SIG-M5 treated with dmso at 0.1 percent for 504 hours (cell line): ENCODE measurements around the gene GTF2H2C.
"Not testable (repeated sequence)": the region's sequence is repeated elsewhere in the genome, so short reads cannot be mapped to it uniquely, and the experiment has no call there.

Experiments
- DNase-seq: peaks from one replicate; lab custom pipeline; 2025; ENCODE audit not compliant: unreplicated experiment; lab: John Stamatoyannopoulos, UW

Gene GTF2H2C

DNA sequence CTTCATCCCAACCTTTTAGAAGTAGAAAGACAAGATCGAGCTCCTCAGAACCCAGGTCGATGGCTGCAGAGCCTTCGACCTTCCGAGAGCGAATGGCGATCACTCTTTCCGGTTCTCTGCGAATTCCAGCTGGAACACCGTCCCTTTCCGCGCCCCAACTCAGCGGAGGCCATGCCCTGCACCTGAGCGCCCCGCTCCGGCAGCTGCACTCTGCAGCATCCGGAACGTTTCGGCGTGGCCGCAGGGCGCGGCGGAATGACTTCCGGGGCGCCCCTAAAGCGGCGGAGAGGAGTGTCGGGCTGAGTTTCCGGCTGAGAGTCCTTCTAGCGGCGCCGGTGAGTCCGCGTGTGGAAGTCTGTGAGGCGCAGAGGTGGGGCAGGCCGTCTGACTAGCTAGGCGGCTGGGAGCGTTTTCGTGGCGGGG, at the start of gene GTF2H2C:
TSS of gene GTF2H2C (plus strand) at position 284 of the 423 bp plus-strand sequence. CDS start 4,942 bp downstream, outside the sequence.
- DNase-seq: not testable (repeated sequence)

DNA sequence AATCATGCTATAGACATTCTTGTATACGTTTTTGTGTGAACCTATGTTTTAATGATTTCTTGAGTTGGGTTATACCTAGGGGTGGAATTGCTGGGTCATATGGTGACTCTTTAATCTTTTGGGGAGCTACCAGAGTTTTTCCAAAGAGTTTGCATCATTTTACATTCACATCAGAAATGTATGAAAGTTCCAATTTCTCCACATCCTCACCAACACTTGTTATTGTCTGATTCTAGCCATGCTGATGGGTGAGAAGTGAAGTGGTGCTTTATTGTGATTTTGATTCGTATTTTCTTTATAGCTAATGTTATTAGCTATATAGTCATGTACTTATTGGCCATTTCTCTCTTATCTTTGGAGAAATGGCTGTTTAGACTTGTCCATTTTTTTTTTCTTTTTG, 49.3 kb upstream of the GTF2H2C start:
- no peak for DNase-seq

DNA sequence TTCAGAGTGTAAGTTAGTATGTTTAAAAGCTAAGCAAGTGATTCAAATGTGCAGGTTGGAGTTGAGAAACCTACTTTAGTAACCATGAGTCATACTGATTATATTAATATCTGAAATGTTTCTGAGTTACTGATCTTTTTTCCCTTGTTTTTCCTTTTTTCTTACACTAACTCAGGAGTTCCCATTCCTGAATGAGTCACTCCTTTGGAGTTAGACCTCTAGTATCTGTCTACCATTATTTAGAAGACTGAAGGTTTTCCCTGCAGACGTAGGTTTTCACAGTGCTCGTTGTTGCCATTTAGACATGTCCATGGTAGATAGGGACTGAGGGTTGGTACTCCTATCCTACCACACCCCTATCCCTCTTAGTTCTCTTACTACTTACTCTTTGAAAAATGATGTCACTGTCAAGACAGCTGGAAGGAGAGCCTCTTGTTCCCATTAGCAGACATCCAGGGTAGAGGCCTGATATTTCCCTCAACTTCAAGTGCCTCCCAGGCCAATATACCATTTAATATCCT, 47.2 kb upstream of the GTF2H2C start:
- no peak for DNase-seq

DNA sequence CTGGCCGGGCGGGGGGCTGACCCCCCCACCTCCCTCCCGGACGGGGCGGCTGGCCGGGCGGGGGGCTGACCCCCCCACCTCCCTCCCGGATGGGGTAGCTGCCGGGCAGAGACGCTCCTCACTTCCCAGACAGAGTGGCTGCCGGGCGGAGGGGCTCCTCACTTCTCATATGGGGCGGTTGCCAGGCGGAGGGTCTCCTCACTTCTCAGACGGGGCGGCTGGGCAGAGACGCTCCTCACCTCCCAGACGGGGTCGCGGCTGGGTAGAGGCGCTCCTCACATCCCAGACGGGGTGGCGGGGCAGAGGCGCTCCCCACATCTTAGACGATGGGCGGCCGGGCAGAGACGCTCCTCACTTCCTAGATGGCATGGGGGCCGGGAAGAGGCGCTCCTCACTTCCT, 44.4 kb upstream of the GTF2H2C start:
- DNase-seq: not testable (repeated sequence)

DNA sequence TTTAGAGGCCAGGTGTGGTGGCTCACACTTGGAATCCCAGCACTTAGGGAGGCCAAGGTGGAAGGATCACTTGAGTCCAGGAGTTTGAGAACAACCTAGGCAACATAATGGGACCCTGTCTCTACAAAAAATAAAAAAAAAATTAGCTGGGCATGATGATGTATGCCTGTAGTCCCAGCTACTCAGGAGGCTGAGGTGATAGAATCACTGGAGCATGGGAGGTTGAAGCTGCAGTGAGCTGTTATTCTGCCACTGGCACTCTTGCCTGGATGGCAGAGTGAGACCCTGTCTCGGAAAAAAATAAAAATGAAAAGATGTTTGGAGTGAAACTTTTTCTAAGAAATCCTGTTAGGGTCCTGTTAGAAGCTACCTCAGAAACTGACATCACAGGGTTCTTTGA, 43.2 kb upstream of the GTF2H2C start:
- no peak for DNase-seq

DNA sequence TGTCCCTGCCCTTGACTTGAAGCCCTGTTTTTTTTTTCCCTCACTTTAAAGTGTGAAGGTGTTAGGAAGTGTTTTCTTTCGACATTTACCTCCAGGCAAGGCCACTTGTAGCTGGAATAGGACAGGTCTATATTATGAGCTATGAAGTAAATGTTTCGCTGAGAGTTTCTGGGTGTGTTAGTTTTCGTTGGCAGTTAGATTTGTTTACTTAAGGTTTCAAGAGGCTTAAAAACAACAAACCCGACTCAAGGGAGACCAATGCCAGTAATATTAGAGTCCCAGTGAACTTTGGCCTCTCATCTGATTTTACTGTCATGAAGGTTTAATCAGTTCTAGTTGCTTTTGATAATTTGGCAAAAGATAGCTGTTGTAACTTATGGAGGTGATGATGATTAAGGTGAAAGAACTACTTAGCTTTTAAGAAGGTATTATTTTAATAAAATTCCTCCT, 42.2 kb upstream of the GTF2H2C start:
- DNase-seq: no peak

DNA sequence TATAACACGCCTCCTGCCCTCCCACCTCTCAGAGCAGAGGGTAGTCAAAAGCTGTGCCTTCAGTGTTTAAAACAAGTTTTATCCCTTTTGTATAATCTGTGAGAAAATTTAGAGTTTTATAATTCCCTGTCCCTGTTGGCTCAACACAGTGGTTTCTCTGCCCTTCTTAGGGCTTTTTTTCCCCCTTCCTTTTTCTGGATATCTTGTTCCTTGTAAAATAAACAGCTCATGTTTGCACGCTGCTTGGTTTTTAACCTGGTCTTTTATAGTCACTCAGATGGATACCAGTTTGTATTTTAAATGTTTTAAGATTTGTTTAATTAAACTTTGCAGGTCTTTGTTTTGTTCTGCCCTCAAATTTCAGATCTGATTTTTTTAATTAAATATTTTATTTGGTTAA, 40.7 kb upstream of the GTF2H2C start:
- DNase-seq: no peak

DNA sequence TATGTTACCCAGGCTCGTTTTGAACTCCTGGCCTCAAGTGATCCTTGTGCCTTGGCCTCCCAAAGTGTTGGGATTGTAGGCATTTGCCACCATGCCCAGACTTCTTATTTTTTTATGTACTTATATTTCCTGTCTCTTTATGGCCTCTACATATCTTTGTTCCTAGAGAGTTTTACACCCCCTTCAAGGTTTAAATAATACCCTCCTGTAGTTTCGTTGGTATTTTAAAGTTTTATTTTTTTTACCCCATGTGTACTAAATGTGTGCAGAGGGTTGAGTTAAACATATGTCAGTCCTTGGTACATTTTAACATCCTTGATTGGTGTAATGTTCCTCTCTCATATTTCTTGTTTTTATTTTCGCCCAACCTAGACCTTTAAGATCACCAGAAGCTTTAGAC, 38.0 kb upstream of the GTF2H2C start:
- DNase-seq: no peak

DNA sequence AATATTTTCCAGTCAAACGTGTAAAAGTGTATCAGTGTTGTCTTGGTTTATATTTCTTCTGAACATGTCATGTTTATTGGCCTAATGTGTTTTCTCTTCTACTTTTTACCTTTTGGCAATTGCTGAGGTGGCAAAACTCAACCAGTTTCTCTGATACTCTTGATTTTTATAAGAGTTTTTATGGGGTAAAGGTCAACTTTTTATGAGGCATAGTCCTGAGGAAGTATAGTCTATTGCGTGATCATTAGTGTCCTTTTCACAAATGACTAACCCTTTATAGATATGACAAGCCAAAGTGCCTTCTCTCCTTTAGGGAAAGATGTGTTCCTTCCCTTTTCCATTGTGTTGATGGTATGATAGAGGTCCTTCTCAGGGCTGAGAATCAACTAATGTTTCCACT, 34.5 kb upstream of the GTF2H2C start:
- DNase-seq: no peak

DNA sequence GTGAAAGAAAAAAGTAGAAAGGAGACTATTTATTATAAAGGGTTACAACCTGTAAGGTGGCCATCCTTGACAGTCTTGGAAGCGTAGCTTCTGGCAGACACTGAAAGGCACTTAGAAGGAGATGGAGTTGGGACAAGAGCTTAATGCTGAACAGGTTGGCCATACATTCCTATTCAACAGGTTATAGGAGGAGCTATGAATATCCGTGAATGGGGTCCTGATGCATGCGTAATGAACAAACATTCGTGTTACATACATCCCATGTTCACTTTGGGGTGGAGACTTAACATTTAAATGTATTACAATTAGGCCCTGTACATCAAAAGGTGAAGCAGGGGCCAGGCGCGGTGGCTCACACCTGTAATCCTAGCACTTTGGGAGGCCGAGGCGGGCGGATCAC, 33.3 kb upstream of the GTF2H2C start:
- no peak for DNase-seq

DNA sequence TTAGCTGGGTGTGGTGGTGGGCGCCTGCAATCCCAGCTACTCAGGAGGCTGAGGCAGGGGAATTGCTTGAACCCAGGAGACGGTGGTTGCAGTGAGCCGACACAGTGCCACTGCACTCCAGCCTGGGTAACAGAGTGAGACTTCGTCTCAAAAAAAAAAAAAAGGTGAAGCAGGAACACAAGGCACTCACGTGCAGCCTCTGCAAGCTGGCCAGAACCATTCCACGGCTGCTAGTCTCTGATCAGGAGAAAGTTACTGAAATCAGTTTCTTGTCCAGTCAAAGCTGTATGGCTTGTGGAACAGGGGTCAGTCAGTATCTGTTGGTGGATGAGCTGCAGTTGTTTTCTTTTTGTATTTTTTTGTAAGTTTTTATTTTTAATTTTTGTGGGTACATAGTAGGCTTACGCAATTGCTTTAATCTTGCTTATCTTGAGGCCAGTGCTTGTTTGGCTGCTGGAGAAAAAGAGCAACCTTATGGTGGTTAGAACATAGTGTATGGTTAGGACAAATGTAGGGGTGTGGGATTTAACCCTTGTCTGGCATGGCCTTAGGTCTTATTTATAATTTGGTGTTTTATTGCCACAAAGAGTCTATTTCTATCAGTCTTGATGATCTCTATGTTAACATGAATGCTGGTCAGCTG, 32.7 kb upstream of the GTF2H2C start:
- no peak for DNase-seq

DNA sequence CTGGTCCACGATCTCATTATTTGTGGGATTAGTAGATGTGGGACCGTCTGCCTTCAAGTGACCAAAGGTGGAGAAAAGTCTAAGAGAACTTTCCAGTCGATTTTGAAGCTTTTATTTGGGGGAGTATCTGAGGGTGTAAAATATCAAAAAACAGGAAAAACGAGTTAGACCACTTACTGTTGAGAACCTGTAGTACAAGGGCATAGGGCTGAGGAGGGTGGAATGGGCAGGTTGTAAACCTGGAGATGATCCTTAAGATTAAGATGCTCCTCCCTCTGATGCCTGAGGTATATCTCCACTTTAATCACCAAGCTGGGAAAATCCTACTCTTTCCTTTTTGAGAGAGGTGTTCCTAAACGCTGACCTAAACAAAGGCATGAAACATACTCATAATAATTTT, 32.0 kb upstream of the GTF2H2C start:
- peak; percentile 55 for DNase-seq

DNA sequence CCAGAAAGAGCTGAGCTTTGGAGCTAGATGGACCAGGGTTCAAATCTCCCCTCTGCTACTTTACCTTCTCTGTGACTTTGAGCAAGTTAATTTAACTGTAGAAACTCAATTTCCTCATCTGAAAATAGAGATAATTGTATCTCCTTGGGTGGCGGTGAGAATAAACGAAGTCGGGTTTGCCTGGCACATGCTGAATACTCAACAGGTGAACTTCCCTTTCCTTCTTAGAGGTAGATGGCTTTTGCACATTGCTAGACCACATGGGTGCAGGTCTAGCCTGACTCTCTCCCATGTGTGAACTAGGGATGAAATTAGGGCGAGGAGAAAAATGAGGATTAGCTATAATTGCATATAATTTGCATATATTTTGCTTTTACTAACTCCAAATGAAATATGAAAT, 31.4 kb upstream of the GTF2H2C start:
- DNase-seq: no peak

DNA sequence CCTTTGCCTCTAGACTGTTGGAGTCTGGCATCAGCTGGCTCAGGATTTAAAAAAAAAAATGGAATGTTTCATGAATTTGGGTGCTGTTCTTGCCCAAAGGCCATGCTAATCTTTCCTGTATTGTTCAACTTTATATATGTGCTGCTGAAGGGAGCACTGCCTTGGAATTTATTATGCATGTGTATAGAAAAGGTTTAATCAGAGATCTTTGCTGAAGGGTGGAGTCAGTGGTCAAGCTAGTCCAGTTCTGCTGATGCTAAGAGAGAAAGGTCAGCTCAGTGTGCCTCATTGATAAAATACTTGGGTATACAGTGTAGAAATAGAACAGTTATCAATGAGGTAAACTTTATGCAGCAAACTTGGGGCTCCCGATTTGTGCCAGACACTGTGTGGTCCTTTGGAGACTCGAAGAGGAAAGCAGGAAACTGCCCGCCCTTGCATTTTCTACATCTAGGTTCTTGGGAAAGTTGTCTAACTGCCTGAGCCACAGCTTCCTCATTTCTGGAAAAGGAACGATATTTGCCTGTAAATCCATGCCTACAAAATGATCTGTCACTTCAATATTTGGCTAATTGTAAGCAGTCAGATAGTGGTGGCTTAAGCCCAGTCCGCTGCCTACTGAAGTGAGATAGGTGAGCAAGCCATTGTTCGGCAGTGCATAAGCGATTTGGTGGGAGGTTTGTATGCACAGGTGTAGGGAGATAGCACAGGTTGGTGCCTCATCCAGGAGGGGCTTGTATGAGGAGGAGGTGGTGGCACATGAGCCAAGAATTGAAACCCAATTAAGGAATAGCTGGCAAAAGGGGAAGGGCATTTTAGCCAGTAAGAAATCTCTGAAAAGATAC, 29.2 kb upstream of the GTF2H2C start:
- no peak for DNase-seq

DNA sequence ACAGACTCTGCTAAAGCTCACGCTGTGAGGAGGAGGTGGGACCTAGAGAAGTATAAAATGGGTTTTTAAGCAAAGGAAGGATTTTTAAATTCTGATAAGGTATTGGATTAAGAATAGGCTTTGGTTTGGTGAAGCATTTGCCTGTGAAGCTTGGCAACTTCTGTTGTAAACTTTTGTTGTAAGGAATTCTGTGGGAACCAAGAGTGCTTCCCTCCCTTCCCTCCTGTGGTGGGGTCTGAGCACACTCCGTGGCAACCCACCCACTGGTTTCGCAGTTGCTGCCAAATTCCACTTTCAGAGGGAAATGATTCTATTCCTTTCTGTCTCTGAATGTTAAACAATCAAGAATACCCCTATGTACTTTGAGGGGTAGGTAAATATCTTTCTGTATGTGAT, 28.6 kb upstream of the GTF2H2C start:
- no peak for DNase-seq

DNA sequence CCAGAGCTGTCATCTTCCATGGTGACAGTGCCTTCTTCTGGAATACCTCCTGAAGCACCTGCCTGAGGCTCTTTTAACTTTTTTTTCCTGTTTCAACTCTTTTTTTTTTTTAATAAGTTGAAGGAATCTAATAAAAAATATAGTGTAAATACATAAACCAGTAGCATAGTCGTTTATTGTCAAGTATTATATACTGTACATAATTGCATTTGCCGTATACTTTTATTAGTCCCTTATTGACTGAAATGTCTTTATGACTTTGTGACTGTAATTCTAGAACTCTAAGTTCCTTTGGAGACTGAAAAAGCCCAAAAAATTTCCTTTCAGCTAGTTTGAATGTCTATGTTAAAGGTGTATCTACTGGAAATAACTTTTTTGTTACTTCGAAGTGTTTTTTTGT, 22.1 kb upstream of the GTF2H2C start:
- DNase-seq: not testable (repeated sequence)

DNA sequence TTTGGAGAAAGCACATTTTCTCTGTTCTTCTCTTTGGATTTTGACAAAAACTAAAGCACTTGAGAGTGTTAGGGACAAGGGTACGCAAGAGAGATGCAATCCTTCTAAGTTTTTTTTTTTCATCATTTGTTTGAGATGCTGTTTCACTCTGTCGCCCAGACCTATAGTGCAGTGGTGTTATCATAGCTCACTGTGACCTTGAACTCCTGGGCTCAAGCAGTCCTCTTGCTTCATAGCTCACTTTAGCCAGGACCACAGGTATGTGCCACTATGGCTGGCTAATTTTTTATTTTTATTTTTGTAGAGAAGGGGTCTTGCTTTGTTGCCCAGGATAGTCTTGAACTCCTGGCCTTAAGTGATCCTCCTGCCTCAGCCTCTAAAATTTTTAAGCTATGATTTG, 21.3 kb upstream of the GTF2H2C start:
- not testable (repeated sequence) for DNase-seq

DNA sequence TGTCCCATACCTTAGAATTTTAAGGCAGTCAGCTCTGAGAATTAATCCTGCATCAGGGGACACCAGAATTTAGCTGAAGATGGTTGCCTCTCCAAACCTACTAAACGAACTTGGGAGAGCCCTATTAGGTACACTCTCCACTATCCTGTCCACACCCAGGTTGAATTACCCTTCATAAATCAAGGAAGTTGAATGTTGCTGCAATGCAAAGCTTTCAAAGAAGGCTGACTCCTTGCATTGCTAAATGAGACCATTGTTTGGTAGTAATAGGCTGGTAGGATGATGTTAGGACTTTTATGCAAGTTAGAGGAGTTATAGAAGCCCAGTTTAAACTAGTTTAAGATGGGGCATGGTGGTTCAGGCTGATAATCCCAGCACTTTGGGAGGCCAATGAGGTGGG, 18.6 kb upstream of the GTF2H2C start:
- not testable (repeated sequence) for DNase-seq

DNA sequence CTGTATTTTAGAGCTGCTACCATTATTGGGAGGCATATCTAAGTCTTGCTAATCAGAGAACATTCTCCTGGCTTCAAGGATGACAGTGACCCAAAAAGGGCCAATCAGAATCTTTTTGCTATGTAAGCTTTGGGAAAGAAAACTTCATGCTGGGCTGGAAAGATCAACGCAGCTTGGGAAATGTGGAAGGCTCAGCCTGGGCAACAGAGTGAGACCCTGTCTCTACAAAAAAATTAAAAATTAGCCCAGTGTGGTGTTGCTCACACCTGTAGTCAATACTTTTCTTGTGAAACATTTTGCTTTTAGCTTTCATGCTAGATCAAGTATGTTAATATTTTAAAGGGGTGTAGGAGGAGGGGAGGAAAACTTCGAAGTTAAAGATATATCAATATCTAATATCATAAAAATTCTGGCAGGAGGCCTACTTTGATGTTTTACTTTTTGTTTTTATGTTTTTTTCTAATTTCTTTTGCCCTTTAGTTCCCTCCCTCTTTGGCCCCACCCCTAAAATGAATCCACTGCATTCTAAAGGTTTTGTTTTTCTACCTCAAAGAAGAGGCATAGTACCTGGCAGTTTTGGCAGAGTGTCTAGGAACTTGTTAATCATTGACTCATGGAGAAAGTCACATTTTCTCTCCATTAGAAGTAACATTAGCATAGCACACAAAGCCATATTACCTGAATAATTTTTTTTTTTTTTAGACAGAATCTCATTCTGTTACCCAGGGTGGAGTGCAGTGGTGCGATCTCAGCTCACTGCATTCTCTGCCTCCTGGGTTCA, 17.0 kb upstream of the GTF2H2C start:
- not testable (repeated sequence) for DNase-seq

DNA sequence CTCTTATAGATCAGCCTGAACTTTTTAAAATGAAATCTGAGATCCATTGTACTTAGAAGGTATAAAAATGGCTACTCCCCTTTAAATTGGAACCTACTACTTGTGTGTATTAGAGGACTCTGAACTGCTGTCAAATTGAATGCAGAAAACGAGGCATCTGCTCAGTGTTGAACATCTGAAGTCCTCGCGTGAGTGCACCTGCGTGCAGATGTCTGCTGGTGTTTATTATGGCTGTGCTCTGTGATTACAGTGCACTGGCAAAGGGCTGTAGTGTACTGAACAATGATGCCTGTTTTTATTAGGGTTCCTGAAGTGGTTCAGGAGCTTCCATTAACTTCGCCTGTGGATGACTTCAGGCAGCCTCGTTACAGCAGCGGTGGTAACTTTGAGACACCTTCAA, 15.4 kb upstream of the GTF2H2C start:
- DNase-seq: not testable (repeated sequence)
